ENCODE data around the gene POLDIP3. TPM values are rescaled to one million over a fixed set of nuclear protein-coding genes. Genes with fewer than 3 reads are reported as not detected.
A peak's percentile ranks its signal among the peaks of the same experiment; 100 is the strongest.

The POLDIP3 gene
- total and polyA plus RNA-seq, 2 experiments from 2014 or later = 31.4 to 40.3 TPM

GRCh38 chr22:42611051-42611450 lies 3.6 kb downstream of the POLDIP3 start:
- Histone ChIP-seq H3K36me3 (replicated peaks; ENCODE audit: insufficient read depth, low read depth) (no peaks in the 10 kb centered on the region), H3K4me2 (no peak overlapping the region), H3K4me3 (no peak overlapping the region), H3K4me1 (ENCODE audit: insufficient read depth) (peaks cover 31% of the 10 kb centered on the region), H2AFZ (no peak overlapping the region), H3K27ac (no peak overlapping the region), H3K27me3 (no peaks in the 10 kb centered on the region), H4K20me1 (ENCODE audit: insufficient read depth, poor library complexity, severe bottlenecking) (peaks cover 69% of the 10 kb centered on the region), H3K79me2 (peaks cover 81% of the 10 kb centered on the region), H3K9me3 (ENCODE audit: low read depth) (no peaks in the 10 kb centered on the region), H3K9me2 (replicated peaks; ENCODE audit: insufficient read depth) (no peaks in the 10 kb centered on the region)
- TF ChIP-seq EZH2 (IDR thresholded peaks at IDR 0.05; ENCODE audit: borderline replicate concordance) (no peak), EZH2phosphoT487 (IDR thresholded peaks at IDR 0.05; ENCODE audit: low read depth, severe bottlenecking, unreplicated experiment) (no peak), CTCF (IDR thresholded peaks at IDR 0.05; ENCODE audit: poor library complexity) (no peak)
- WGBS (ENCODE audit: low lambda C conversion rate, missing lambda C conversion rate) = 91% methylated on average over 1 of the region's 1 CpG
- DNase-seq (ENCODE audit: low spot score) = no peak

GRCh38 chr22:42610186-42610585 lies 4.5 kb downstream of the POLDIP3 start:
- H3K4me1 ChIP-seq (ENCODE audit: insufficient read depth) = peaks cover 26% of the 10 kb centered on the region
- H3K36me3 ChIP-seq (replicated peaks; ENCODE audit: insufficient read depth, low read depth) = no peaks in the 10 kb centered on the region
- no peak overlapping the region for H2AFZ ChIP-seq
- peak overlapping the region; percentile 17 for H3K4me2 ChIP-seq
- no peaks in the 10 kb centered on the region for H3K27me3 ChIP-seq
- H4K20me1 ChIP-seq (ENCODE audit: insufficient read depth, poor library complexity, severe bottlenecking) = peaks cover 78% of the 10 kb centered on the region
- H3K27ac ChIP-seq = no peak overlapping the region
- H3K9me3 ChIP-seq (ENCODE audit: low read depth) = no peaks in the 10 kb centered on the region
- H3K9me2 ChIP-seq (replicated peaks; ENCODE audit: insufficient read depth) = no peaks in the 10 kb centered on the region
- 82% methylated on average over 5 of the region's 5 CpGs for WGBS (ENCODE audit: low lambda C conversion rate, missing lambda C conversion rate)
- TF ChIP-seq EZH2phosphoT487 (IDR thresholded peaks at IDR 0.05; ENCODE audit: low read depth, severe bottlenecking, unreplicated experiment) (no peak), EZH2 (IDR thresholded peaks at IDR 0.05; ENCODE audit: borderline replicate concordance) (no peak), CTCF (IDR thresholded peaks at IDR 0.05; ENCODE audit: poor library complexity) (no peak)
- DNase-seq (ENCODE audit: low spot score) = no peak
- no peak overlapping the region for H3K4me3 ChIP-seq
- H3K79me2 ChIP-seq = peaks cover 89% of the 10 kb centered on the region

GRCh38 chr22:42608823-42609361 lies 5.8 kb downstream of the POLDIP3 start:
- Histone ChIP-seq H3K4me3 (no peak overlapping the region), H3K9me3 (ENCODE audit: low read depth) (no peaks in the 10 kb centered on the region), H3K79me2 (peaks cover 100% of the 10 kb centered on the region), H3K9me2 (replicated peaks; ENCODE audit: insufficient read depth) (no peaks in the 10 kb centered on the region), H3K36me3 (replicated peaks; ENCODE audit: insufficient read depth, low read depth) (no peaks in the 10 kb centered on the region), H3K27ac (peak overlapping the region; percentile 52), H3K27me3 (no peaks in the 10 kb centered on the region), H3K4me2 (peak overlapping the region; percentile 50), H2AFZ (no peak overlapping the region), H4K20me1 (ENCODE audit: insufficient read depth, poor library complexity, severe bottlenecking) (peaks cover 91% of the 10 kb centered on the region), H3K4me1 (ENCODE audit: insufficient read depth) (peaks cover 31% of the 10 kb centered on the region)
- no peak for DNase-seq (ENCODE audit: low spot score)
- WGBS (ENCODE audit: low lambda C conversion rate, missing lambda C conversion rate) = 75% methylated on average over 11 of the region's 11 CpGs
- no peak for TF ChIP-seq EZH2phosphoT487 (IDR thresholded peaks at IDR 0.05; ENCODE audit: low read depth, severe bottlenecking, unreplicated experiment)
- no peak for TF ChIP-seq CTCF (IDR thresholded peaks at IDR 0.05; ENCODE audit: poor library complexity)
- no peak for TF ChIP-seq EZH2 (IDR thresholded peaks at IDR 0.05; ENCODE audit: borderline replicate concordance)

All from hepatocyte (in vitro differentiated cells).